ENCODE results near the gene FLVCR1. TPM values are rescaled to one million over a fixed set of nuclear protein-coding genes. Genes with fewer than 3 reads are reported as not detected.
"Not testable (repeated sequence)": the region's sequence is repeated elsewhere in the genome, so short reads cannot be mapped to it uniquely, and the experiment has no call there.

FLVCR1 gene
- total RNA-seq, 1 donor from 2014 or later, result 4.9 TPM

DNA sequence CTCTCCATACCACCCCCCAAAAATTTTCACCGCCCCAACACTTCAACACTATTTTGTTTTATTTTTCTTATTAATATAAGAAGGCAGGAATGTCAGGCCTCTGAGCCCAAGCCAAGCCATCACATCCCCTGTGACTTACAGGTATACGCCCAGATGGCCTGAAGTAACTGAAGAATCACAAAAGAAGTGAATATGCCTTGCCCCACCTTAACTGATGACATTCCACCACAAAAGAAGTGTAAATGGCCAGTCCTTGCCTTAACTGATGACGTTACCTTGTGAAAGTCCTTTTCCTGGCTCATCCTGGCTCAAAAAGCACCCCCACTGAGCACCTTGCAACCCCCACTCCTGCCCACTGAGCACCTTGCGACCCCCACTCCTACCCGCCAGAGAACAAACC is 56.0 kb downstream of the FLVCR1 start:
- H3K36me3 Mint-ChIP-seq (ENCODE audit: unreplicated experiment); H3K4me3 Mint-ChIP-seq (ENCODE audit: unreplicated experiment); DNase-seq (ENCODE audit: extremely low spot score, unreplicated experiment); H3K27ac Mint-ChIP-seq (ENCODE audit: unreplicated experiment); H3K9me3 Mint-ChIP-seq (ENCODE audit: unreplicated experiment); H3K27me3 Mint-ChIP-seq (ENCODE audit: unreplicated experiment); H3K4me1 Mint-ChIP-seq (ENCODE audit: unreplicated experiment): not testable (repeated sequence)

DNA sequence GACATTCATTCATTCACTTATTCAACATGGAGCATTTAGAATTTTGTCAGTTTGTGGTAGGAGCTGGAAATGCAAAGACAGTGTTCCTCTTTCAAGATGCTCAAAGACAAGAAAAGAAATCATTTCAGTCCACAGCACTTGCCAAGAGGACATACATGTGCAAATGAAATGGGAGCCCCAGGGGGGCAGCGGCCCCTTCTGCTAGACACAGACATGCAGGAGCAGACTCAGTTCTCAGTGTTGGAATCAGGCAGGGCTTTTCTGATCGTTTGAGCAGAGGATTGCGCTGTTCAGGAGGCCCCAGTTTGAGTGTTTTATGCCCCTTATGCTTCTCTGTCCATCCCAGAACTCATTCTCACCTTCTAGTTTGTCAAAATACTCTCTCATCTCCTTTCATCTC is 56.7 kb downstream of the FLVCR1 start:
- Mint-ChIP-seq H3K27ac (ENCODE audit: unreplicated experiment) (no peak overlapping the region), H3K27me3 (ENCODE audit: unreplicated experiment) (peaks cover 4% of the 10 kb centered on the region), H3K4me3 (ENCODE audit: unreplicated experiment) (no peak overlapping the region), H3K36me3 (ENCODE audit: unreplicated experiment) (no peaks in the 10 kb centered on the region), H3K9me3 (ENCODE audit: unreplicated experiment) (no peaks in the 10 kb centered on the region), H3K4me1 (ENCODE audit: unreplicated experiment) (peaks cover 7% of the 10 kb centered on the region)
- DNase-seq (ENCODE audit: extremely low spot score, unreplicated experiment), result no peak
- TF ChIP-seq, protein P1, sequence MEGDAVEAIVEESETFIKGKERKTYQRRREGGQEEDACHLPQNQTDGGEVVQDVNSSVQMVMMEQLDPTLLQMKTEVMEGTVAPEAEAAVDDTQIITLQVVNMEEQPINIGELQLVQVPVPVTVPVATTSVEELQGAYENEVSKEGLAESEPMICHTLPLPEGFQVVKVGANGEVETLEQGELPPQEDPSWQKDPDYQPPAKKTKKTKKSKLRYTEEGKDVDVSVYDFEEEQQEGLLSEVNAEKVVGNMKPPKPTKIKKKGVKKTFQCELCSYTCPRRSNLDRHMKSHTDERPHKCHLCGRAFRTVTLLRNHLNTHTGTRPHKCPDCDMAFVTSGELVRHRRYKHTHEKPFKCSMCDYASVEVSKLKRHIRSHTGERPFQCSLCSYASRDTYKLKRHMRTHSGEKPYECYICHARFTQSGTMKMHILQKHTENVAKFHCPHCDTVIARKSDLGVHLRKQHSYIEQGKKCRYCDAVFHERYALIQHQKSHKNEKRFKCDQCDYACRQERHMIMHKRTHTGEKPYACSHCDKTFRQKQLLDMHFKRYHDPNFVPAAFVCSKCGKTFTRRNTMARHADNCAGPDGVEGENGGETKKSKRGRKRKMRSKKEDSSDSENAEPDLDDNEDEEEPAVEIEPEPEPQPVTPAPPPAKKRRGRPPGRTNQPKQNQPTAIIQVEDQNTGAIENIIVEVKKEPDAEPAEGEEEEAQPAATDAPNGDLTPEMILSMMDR (IDR thresholded peaks at IDR 0.05), result no peak

DNA sequence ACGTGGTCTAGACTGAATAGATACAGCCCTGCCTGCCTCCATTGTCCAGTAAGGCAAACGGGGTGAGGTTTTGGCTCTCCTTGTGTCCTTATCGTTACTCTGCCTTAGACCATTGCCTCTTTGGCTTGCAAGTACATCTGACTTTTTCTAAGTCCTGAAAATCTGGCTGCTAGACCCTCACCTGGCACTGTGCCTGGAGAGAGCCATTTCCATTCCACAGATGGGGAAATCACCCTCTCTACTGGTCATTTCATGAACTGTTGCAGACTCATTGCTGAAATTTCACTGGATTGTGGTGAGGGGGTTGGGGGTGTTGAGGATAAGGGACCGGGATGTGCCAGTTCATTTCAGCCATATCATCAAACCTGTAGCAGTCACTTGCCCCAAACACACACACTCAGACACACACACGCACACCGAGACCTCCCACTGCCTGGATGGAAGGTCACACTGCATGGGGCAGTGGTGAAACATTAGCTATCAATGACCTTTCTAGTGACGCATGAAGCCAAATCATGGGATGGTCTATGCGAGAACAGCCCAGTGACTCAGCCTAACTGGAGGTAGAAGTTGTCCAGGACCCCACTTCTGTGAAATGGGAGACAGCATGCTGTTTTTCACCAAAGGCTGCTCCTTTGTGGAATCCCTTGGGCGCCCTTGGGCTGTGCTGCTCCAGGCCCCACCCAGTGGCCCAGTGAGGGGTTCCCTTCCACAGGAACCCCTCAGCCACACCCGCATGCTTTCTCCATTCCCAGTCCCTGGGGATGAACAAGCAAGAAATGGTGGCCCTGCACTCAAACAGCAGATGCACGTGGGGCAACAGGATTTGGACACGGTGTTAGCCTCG is 57.4 kb downstream of the FLVCR1 start:
- Mint-ChIP-seq H3K27ac (ENCODE audit: unreplicated experiment) (no peak overlapping the region), H3K4me3 (ENCODE audit: unreplicated experiment) (no peak overlapping the region), H3K9me3 (ENCODE audit: unreplicated experiment) (no peaks in the 10 kb centered on the region), H3K27me3 (ENCODE audit: unreplicated experiment) (peaks cover 4% of the 10 kb centered on the region), H3K4me1 (ENCODE audit: unreplicated experiment) (peaks cover 7% of the 10 kb centered on the region), H3K36me3 (ENCODE audit: unreplicated experiment) (no peaks in the 10 kb centered on the region)
- DNase-seq (ENCODE audit: extremely low spot score, unreplicated experiment), result no peak
- TF ChIP-seq, protein P1 (IDR thresholded peaks at IDR 0.05), result peak; percentile 37

DNA sequence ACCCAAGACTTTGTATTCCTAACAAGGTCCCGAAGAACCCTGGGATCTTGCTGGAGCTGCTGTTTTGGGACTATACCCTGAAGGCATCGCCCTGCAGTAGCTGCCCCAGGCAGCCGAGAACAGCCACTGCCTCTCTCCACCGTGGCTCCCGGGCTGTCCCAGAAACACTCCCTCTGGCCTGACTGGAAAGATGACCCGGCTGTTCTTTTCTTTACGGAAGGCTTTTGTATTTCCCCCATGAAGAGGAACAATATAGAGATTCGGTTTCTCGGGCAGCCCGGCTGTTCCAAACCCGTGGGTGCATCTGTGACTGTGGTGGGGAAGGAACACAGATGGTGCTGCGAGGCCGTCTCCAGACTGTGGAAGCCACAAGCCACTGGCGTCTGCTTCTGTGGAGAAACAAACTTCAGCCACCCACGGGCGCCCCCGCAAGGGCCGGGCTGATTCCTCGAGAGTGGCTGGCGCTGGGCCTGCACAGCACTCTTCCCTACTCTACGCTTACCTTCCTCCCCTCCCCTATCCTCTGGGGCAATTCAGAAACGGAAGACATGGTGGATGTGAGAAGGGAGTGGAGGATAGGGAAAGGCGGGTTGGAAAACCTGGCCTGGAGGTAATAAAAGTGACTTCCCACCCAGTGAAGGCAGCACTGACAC is 58.5 kb downstream of the FLVCR1 start:
- no peak overlapping the region for H3K4me3 Mint-ChIP-seq (ENCODE audit: unreplicated experiment)
- H3K27ac Mint-ChIP-seq (ENCODE audit: unreplicated experiment), result no peak overlapping the region
- H3K36me3 Mint-ChIP-seq (ENCODE audit: unreplicated experiment), result no peaks in the 10 kb centered on the region
- no peak for DNase-seq (ENCODE audit: extremely low spot score, unreplicated experiment)
- peaks cover 7% of the 10 kb centered on the region for H3K4me1 Mint-ChIP-seq (ENCODE audit: unreplicated experiment)
- H3K27me3 Mint-ChIP-seq (ENCODE audit: unreplicated experiment), result peaks cover 9% of the 10 kb centered on the region
- H3K9me3 Mint-ChIP-seq (ENCODE audit: unreplicated experiment), result no peaks in the 10 kb centered on the region
- TF ChIP-seq, protein P1 (IDR thresholded peaks at IDR 0.05), result no peak

DNA sequence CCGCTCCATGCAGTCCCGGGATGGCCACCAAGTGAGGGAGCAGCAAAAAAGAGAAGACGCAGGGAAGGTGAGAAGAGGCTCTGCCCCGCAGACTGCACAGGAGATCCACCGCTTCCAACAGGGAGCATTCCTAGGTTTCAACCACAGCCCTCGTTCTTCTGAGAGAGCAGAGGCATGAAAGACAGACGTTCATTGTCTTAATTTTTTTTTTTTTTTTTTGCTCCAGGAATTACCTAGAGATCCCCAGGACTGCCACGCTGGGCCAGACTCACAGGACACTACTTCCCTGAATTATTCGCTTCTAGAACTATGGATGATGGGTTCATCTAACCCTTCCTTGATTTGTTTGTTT is 59.0 kb downstream of the FLVCR1 start:
- no peaks in the 10 kb centered on the region for H3K36me3 Mint-ChIP-seq (ENCODE audit: unreplicated experiment)
- no peaks in the 10 kb centered on the region for H3K9me3 Mint-ChIP-seq (ENCODE audit: unreplicated experiment)
- H3K27me3 Mint-ChIP-seq (ENCODE audit: unreplicated experiment), result peaks cover 9% of the 10 kb centered on the region
- TF ChIP-seq, protein P1 (IDR thresholded peaks at IDR 0.05), result no peak
- H3K27ac Mint-ChIP-seq (ENCODE audit: unreplicated experiment), result no peak overlapping the region
- H3K4me3 Mint-ChIP-seq (ENCODE audit: unreplicated experiment), result no peak overlapping the region
- peaks cover 7% of the 10 kb centered on the region for H3K4me1 Mint-ChIP-seq (ENCODE audit: unreplicated experiment)
- no peak for DNase-seq (ENCODE audit: extremely low spot score, unreplicated experiment)

Data from osteocyte (in vitro differentiated cells).